Esophagus (tissue), 2 donors: Measurements from ENCODE around the gene ZFYVE27. TPM values are rescaled to one million over a fixed set of nuclear protein-coding genes. Genes with fewer than 3 reads are reported as not detected.
A peak's percentile ranks its signal among the peaks of the same experiment; 100 is the strongest.

Experiments
- H3K27ac ChIP-seq, 2 donors: one replicate each; pipeline ENCODE4 v1.5.1; 2013; ENCODE audit warnings: low read depth in 2 of 2, mild to moderate bottlenecking in 2 of 2, inconsistent platforms in 1 of 2, low read length in 1 of 2, moderate library complexity in 1 of 2
- H3K27me3 ChIP-seq, 2 donors: one replicate each; pipeline ENCODE4 v1.6.1; 2013; ENCODE audit warnings: low read length in 2 of 2, control low read depth in 1 of 2, mild to moderate bottlenecking in 1 of 2; ENCODE audit not compliant: insufficient read depth in 2 of 2, control insufficient read depth in 1 of 2
- H3K36me3 ChIP-seq, 2 donors: one replicate each; pipeline ENCODE4 v1.6.1; 2013; ENCODE audit warnings: low read length in 1 of 2; ENCODE audit not compliant: control insufficient read depth in 2 of 2, insufficient read depth in 2 of 2
- H3K4me1 ChIP-seq, 2 donors: one replicate each; pipeline ENCODE4 v1.6.1; 2013; ENCODE audit warnings: low read length in 1 of 2; ENCODE audit not compliant: control insufficient read depth in 2 of 2, insufficient read depth in 2 of 2
- H3K4me3 ChIP-seq, 2 donors: one replicate each; pipeline ENCODE4 v1.5.1; 2013; ENCODE audit warnings: low read length in 2 of 2, mild to moderate bottlenecking in 2 of 2, low read depth in 1 of 2, moderate library complexity in 1 of 2
- H3K9me3 ChIP-seq, 2 donors: one replicate each; pipeline ENCODE4 v1.6.1; 2013; ENCODE audit warnings: mild to moderate bottlenecking in 2 of 2, low read depth in 1 of 2, low read length in 1 of 2, moderate library complexity in 1 of 2; ENCODE audit not compliant: control insufficient read depth in 2 of 2, insufficient read depth in 1 of 2
- WGBS, 2 donors: extraction: QIAGEN DNeasy Blood & Tissue Kit; methylation state at CpG; one replicate each; pipeline ENCODE4 v1.1.7; 2013; 5-methylcytosine and 5-hydroxymethylcytosine counted together
- polyA plus RNA-seq, 2 donors: library from polyadenylated mRNA; stranded (reverse); fragments of 200-250 nt; gene quantifications; one replicate each; pipeline ENCODE4 v1.2.3, GENCODE V29; 2013
- donor health status: healthy with polysubstance abuse.
- donor health status: Bipolar disorder and iron deficiency.

ZFYVE27 gene
- polyA plus RNA-seq, 2 donors, result 9.6 to 14.3 TPM

- no peaks in the 10 kb centered on the region for H3K27me3 ChIP-seq
- no peaks in the 10 kb centered on the region for H3K36me3 ChIP-seq
- no peak overlapping the region for H3K27ac ChIP-seq
- H3K9me3 ChIP-seq, result no peaks in the 10 kb centered on the region
- WGBS, 2 donors, result 91 to 92% methylated on average over 3 of the region's 3 CpGs
- H3K4me3 ChIP-seq, result no peak overlapping the region
- peaks cover 0 to 3% of the 10 kb centered on the region in 2 donors for H3K4me1 ChIP-seq
Measured at GRCh38 chr10:97705006-97705670, 31.8 kb upstream of the ZFYVE27 start.

GRCh38 chr10:97707134-97707861, 29.6 kb upstream of the ZFYVE27 start:
- H3K36me3 ChIP-seq, result no peaks in the 10 kb centered on the region
- no peaks in the 10 kb centered on the region for H3K9me3 ChIP-seq
- no peaks in the 10 kb centered on the region for H3K27me3 ChIP-seq
- peak overlapping the region in 1 of 2 donors; percentile 43 for H3K27ac ChIP-seq
- H3K4me3 ChIP-seq, result no peak overlapping the region
- no peaks in the 10 kb centered on the region for H3K4me1 ChIP-seq
- 81% methylated on average over 11 of the region's 11 CpGs for WGBS, 2 donors

GRCh38 chr10:97708167-97708566, 28.8 kb upstream of the ZFYVE27 start:
- no peaks in the 10 kb centered on the region for H3K27me3 ChIP-seq
- H3K9me3 ChIP-seq, result no peaks in the 10 kb centered on the region
- H3K27ac ChIP-seq, result peak overlapping the region in 1 of 2 donors; percentile 29
- no peaks in the 10 kb centered on the region for H3K4me1 ChIP-seq
- H3K36me3 ChIP-seq, result no peaks in the 10 kb centered on the region
- 71 to 79% methylated on average over 2 of the region's 2 CpGs for WGBS, 2 donors
- no peak overlapping the region for H3K4me3 ChIP-seq

- 35 to 37% methylated on average over 18 of the region's 18 CpGs for WGBS, 2 donors
- Histone ChIP-seq H3K4me1 (peaks cover 0 to 2% of the 10 kb centered on the region in 2 donors), H3K27me3 (no peaks in the 10 kb centered on the region), H3K4me3 (no peak overlapping the region), H3K27ac (peak overlapping the region; percentile 63 to 70), H3K36me3 (no peaks in the 10 kb centered on the region), H3K9me3 (no peaks in the 10 kb centered on the region)
Measured at GRCh38 chr10:97708976-97709946, 27.7 kb upstream of the ZFYVE27 start.

- Histone ChIP-seq H3K9me3 (no peaks in the 10 kb centered on the region), H3K4me1 (peaks cover 0 to 6% of the 10 kb centered on the region in 2 donors), H3K27ac (peak overlapping the region; percentile 27 to 94), H3K4me3 (no peak overlapping the region), H3K36me3 (no peaks in the 10 kb centered on the region), H3K27me3 (no peaks in the 10 kb centered on the region)
- WGBS, 2 donors, result 81 to 83% methylated on average over 9 of the region's 9 CpGs
Measured at GRCh38 chr10:97711640-97712572, 25.0 kb upstream of the ZFYVE27 start.

GRCh38 chr10:97713339-97713825, 23.5 kb upstream of the ZFYVE27 start, which contains the start of gene MARVELD1:
Gene MARVELD1 (plus strand): TSS chr10:97713730. CDS start chr10:97713877, 147 bp downstream.
- Histone ChIP-seq H3K27me3 (no peaks in the 10 kb centered on the region), H3K4me1 (peaks cover 2 to 14% of the 10 kb centered on the region in 2 donors), H3K27ac (peak within 1 kb of the TSS; percentile 94 to 98)

GRCh38 chr10:97713826-97714400, 23.0 kb upstream of the ZFYVE27 start:
- peak overlapping the region; percentile 52 to 62 for H3K4me3 ChIP-seq
- H3K9me3 ChIP-seq, result no peaks in the 10 kb centered on the region
- H3K27ac ChIP-seq, result peak overlapping the region; percentile 94 to 98
- 0% methylated on average over 38 to 69 of the region's 69 CpGs for WGBS, 2 donors
- no peaks in the 10 kb centered on the region for H3K27me3 ChIP-seq
- no peaks in the 10 kb centered on the region for H3K36me3 ChIP-seq
- H3K4me1 ChIP-seq, result peaks cover 2 to 18% of the 10 kb centered on the region in 2 donors

More at GRCh38 chr10:97713339-97713825, 23.5 kb upstream of the ZFYVE27 start, which contains the start of gene MARVELD1:
- 2 to 3% methylated on average over 24 to 37 of the region's 37 CpGs for WGBS, 2 donors
- peak within 1 kb of the TSS; percentile 52 to 62 for H3K4me3 ChIP-seq
- H3K9me3 ChIP-seq, result no peaks in the 10 kb centered on the region
- no peaks in the 10 kb centered on the region for H3K36me3 ChIP-seq
